ENCODE data around the gene SMG6.

DNA sequence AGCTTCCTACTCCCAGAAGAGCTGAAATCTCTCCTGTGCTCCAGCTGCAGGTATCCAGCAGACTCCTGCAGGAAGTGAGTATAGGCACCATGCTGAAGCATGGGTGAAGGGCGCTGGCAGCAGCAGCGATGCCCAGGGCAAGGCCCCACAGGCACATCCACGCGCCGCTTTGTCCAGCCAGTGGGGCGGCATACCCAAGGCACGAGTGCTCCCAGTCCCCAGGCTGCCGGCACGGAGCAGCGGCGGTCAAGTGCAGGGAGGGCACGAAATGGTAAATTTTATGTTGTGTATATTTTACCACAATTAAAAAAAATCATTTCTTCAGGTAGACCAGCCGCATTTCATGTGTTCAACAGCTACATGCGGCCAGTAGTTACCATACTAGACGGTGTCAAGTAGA lies 175.6 kb downstream of the SMG6 start:
- TF ChIP-seq, protein P1, sequence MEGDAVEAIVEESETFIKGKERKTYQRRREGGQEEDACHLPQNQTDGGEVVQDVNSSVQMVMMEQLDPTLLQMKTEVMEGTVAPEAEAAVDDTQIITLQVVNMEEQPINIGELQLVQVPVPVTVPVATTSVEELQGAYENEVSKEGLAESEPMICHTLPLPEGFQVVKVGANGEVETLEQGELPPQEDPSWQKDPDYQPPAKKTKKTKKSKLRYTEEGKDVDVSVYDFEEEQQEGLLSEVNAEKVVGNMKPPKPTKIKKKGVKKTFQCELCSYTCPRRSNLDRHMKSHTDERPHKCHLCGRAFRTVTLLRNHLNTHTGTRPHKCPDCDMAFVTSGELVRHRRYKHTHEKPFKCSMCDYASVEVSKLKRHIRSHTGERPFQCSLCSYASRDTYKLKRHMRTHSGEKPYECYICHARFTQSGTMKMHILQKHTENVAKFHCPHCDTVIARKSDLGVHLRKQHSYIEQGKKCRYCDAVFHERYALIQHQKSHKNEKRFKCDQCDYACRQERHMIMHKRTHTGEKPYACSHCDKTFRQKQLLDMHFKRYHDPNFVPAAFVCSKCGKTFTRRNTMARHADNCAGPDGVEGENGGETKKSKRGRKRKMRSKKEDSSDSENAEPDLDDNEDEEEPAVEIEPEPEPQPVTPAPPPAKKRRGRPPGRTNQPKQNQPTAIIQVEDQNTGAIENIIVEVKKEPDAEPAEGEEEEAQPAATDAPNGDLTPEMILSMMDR (IDR thresholded peaks at IDR 0.05): no peak
- no peak for TF ChIP-seq POLR2A (IDR thresholded peaks at IDR 0.05)
